Stomach (tissue), 9 donors: Measurements from ENCODE around the gene NAT8. TPM values are rescaled to one million over a fixed set of nuclear protein-coding genes. Genes with fewer than 3 reads are reported as not detected.
"Not testable (repeated sequence)": the region's sequence is repeated elsewhere in the genome, so short reads cannot be mapped to it uniquely, and the experiment has no call there.

ENCODE experiments used
- DNase-seq, 2 donors: peaks; one replicate each; pipeline versions ENCODE4 v3.0.0 to v3.0.0-alpha.2; 2013 to 2019
- H3K27ac ChIP-seq, 5 donors: fragments of 200-600 bp in 4 of 5; sonication (generic) in 4 of 5; one replicate each; pipeline ENCODE4 v1.5.1; 2013 to 2019; ENCODE audit warnings: mild to moderate bottlenecking in 1 of 5, moderate library complexity in 1 of 5
- H3K27me3 ChIP-seq, 3 donors: fragments of 200-600 bp; sonication (generic); one replicate each; pipeline ENCODE4 v1.5.1; 2017 to 2019; ENCODE audit warnings: mixed run types in 1 of 3
- H3K36me3 ChIP-seq, 4 donors: fragments of 200-600 bp; sonication (generic); 1 replicate in 3 of 4; 2 replicates in 1 of 4; pipeline ENCODE4 v1.5.1; 2016 to 2019
- H3K4me1 ChIP-seq, 4 donors: fragments of 200-600 bp; sonication (generic); one replicate each; pipeline ENCODE4 v1.5.1; 2016 to 2019
- H3K4me3 ChIP-seq, 4 donors: fragments of 200-600 bp; sonication (generic) in 3 of 4; one replicate each; pipeline ENCODE4 v1.5.1; 2016 to 2019; ENCODE audit warnings: mild to moderate bottlenecking in 1 of 4
- H3K9me3 ChIP-seq, 4 donors: fragments of 200-600 bp; sonication (generic); one replicate each; pipeline ENCODE4 v1.5.1; 2016 to 2019
- CTCF ChIP-seq, 7 experiments: fragments of 450-650 bp in 4 of 7; fragments of 200-600 bp in 3 of 7; sonication (generic) in 3 of 7; IDR thresholded peaks; one replicate each; pipeline ENCODE4 v1.5.1; 2016 to 2019; ENCODE audit warnings: antibody characterized with exemption in 7 of 7, control low read depth in 2 of 7, mild to moderate bottlenecking in 1 of 7
- EP300 ChIP-seq: sonication (generic); formaldehyde crosslinking; IDR thresholded peaks from one replicate; pipeline ENCODE4 v1.6.1; 2017; ENCODE audit warnings: antibody characterized with exemption
- POLR2A ChIP-seq, 4 donors: fragments of 450-650 bp; IDR thresholded peaks; one replicate each; pipeline ENCODE4 v1.6.1; 2016; ENCODE audit warnings: antibody characterized with exemption in 4 of 4, control low read depth in 2 of 4, mild to moderate bottlenecking in 1 of 4, moderate library complexity in 1 of 4
- POLR2AphosphoS5 ChIP-seq, 3 donors: sonication (generic); formaldehyde crosslinking; IDR thresholded peaks; one replicate each; pipeline ENCODE4 v1.6.1; 2016; ENCODE audit warnings: antibody characterized with exemption in 3 of 3
- WGBS, 5 donors: extraction: QIAGEN DNeasy Blood & Tissue Kit in 3 of 5; methylation state at CpG; one replicate each; pipeline versions ENCODE4 v1.1.5 to v1.1.7; 2013 to 2018; 5-methylcytosine and 5-hydroxymethylcytosine counted together
- intact Hi-C: fragments of 100-400 bp; cut with DNase I; formaldehyde crosslinking; loops from one replicate; pipeline ENCODE4 v1.15.1; 2023; ENCODE audit warnings: low total_unique reads
- polyA plus RNA-seq, 3 donors: library from polyadenylated mRNA; stranded (reverse); fragments of 200-250 nt; gene quantifications; one replicate each; pipeline ENCODE4 v1.2.3, GENCODE V29; 2013
- total RNA-seq, 5 donors: library from RNA; depleted of rRNA; stranded (reverse); fragments of >200 nt; gene quantifications; one replicate each; pipeline versions ENCODE4 v1.1.0 to v1.2.3, GENCODE V29; 2014 to 2016
- donor health status: healthy with polysubstance abuse.
- donor health status: Bipolar disorder and iron deficiency.
- donor health status: healthy.

Gene NAT8
- total and polyA plus RNA-seq, 8 donors: not detected

GRCh38 chr2:73619925-73620324 lies 22.3 kb downstream of the NAT8 start:
- H3K4me3 ChIP-seq, DNase-seq: not testable (repeated sequence)
- 75 to 81% (median 79%) methylated on average over 3 of the region's 3 CpGs for WGBS, 5 donors

GRCh38 chr2:73614997-73615396 lies 27.2 kb downstream of the NAT8 start:
- H3K27me3 ChIP-seq: no peaks in the 10 kb centered on the region
- H3K4me3 ChIP-seq: no peak overlapping the region
- no peak for TF ChIP-seq POLR2A (IDR thresholded peaks at IDR 0.05)
- TF ChIP-seq CTCF (IDR thresholded peaks at IDR 0.05): no peak
- TF ChIP-seq POLR2AphosphoS5 (IDR thresholded peaks at IDR 0.05): no peak
- TF ChIP-seq EP300: no peak
- DNase-seq: no peak
- peaks cover 0 to 30% (median 13%) of the 10 kb centered on the region in 4 donors for H3K36me3 ChIP-seq
- intact Hi-C loops: no loop called here
- H3K27ac ChIP-seq: no peak overlapping the region
- no peaks in the 10 kb centered on the region for H3K4me1 ChIP-seq
- no peaks in the 10 kb centered on the region for H3K9me3 ChIP-seq

More at GRCh38 chr2:73619925-73620324, 22.3 kb downstream of the NAT8 start:
- intact Hi-C loops, H3K27me3 ChIP-seq, H3K9me3 ChIP-seq, H3K4me1 ChIP-seq, H3K27ac ChIP-seq: not testable (repeated sequence)
- TF ChIP-seq CTCF (IDR thresholded peaks at IDR 0.05): peak in 1 of 7 experiments; percentile 14
- H3K36me3 ChIP-seq: peaks cover 0 to 13% (median 0%) of the 10 kb centered on the region in 4 donors

- Histone ChIP-seq H3K27me3 (no peaks in the 10 kb centered on the region), H3K36me3 (peaks cover 0 to 34% (median 20%) of the 10 kb centered on the region in 4 donors), H3K4me3 (no peak overlapping the region), H3K4me1 (no peaks in the 10 kb centered on the region), H3K27ac (no peak overlapping the region), H3K9me3 (no peaks in the 10 kb centered on the region)
- 85 to 94% (median 93%) methylated on average over 3 of the region's 3 CpGs for WGBS, 5 donors
- intact Hi-C loops: no loop called here
- no peak for DNase-seq
- TF ChIP-seq POLR2AphosphoS5 (IDR thresholded peaks at IDR 0.05) (no peak), CTCF (IDR thresholded peaks at IDR 0.05) (no peak), POLR2A (IDR thresholded peaks at IDR 0.05) (no peak), EP300 (no peak)
Observed at GRCh38 chr2:73614105-73614504, 28.1 kb downstream of the NAT8 start.

GRCh38 chr2:73611867-73612266 lies 30.4 kb downstream of the NAT8 start:
- Histone ChIP-seq H3K36me3 (peaks cover 0 to 51% (median 33%) of the 10 kb centered on the region in 4 donors), H3K27me3 (no peaks in the 10 kb centered on the region), H3K4me3 (no peak overlapping the region), H3K27ac (no peak overlapping the region), H3K9me3 (no peaks in the 10 kb centered on the region), H3K4me1 (no peaks in the 10 kb centered on the region)
- DNase-seq: no peak
- intact Hi-C loops: no loop called here
- TF ChIP-seq CTCF (IDR thresholded peaks at IDR 0.05) (no peak), EP300 (no peak), POLR2A (IDR thresholded peaks at IDR 0.05) (no peak)
- 88 to 100% (median 94%) methylated on average over 1 of the region's 1 CpG for WGBS, 5 donors
